ENCODE results near the gene RAET1E. TPM values are rescaled to one million over a fixed set of nuclear protein-coding genes. Genes with fewer than 3 reads are reported as not detected.

Gene RAET1E
- total RNA-seq, 1 donor from 2014 or later: not detected

DNA sequence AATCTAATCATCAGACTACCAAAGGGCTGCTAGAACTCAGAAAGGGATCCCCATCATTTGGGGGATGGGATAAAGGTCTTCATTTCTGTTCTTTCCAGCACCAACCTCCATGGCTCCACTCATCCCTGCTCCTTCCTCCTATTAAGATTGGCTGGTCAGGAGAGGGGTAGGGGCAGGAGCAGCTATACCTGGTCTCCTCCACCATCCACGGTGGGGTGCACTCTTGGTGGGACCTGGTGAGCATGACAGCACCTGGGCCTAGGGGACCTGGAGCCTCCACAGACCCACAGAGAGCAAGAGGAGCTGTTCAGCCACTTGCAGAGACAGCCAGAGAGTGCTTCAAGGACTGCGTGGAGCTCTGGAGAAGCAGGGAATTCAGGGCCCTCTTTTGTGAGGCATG lies 37.8 kb upstream of the RAET1E start:
- DNase-seq (ENCODE audit: low spot score in 2 of 2, unreplicated experiment in 2 of 2): no peak
- Mint-ChIP-seq H3K9me3 (no peaks in the 10 kb centered on the region), H3K4me1 (peaks cover 9% of the 10 kb centered on the region), H3K27ac (no peak overlapping the region), H3K36me3 (no peaks in the 10 kb centered on the region), H3K27me3 (ENCODE audit: low read depth) (peaks cover 94% of the 10 kb centered on the region), H3K4me3 (no peak overlapping the region)
- TF ChIP-seq, protein P1, sequence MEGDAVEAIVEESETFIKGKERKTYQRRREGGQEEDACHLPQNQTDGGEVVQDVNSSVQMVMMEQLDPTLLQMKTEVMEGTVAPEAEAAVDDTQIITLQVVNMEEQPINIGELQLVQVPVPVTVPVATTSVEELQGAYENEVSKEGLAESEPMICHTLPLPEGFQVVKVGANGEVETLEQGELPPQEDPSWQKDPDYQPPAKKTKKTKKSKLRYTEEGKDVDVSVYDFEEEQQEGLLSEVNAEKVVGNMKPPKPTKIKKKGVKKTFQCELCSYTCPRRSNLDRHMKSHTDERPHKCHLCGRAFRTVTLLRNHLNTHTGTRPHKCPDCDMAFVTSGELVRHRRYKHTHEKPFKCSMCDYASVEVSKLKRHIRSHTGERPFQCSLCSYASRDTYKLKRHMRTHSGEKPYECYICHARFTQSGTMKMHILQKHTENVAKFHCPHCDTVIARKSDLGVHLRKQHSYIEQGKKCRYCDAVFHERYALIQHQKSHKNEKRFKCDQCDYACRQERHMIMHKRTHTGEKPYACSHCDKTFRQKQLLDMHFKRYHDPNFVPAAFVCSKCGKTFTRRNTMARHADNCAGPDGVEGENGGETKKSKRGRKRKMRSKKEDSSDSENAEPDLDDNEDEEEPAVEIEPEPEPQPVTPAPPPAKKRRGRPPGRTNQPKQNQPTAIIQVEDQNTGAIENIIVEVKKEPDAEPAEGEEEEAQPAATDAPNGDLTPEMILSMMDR (IDR thresholded peaks at IDR 0.05; ENCODE audit: unreplicated experiment): no peak

DNA sequence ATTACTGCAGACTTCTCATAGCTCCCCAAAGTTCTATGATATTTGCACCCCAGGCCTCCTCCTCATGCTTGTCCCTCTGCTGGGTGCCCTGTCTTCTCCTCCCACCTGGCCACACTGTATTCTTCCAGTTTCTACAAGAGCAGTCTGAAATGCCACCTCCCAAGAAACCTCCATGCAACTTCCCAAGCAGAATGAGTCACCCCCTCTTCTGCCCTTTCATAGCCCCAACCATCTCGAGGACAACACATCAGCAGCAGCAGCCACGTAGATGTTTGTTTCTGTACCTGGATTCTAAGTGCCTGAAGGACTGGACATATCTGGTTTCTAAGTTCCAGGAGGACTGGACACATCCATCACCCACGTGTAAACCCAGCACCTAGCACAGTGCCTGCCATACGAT lies 37.3 kb upstream of the RAET1E start:
- H3K27me3 Mint-ChIP-seq (ENCODE audit: low read depth): peaks cover 94% of the 10 kb centered on the region
- H3K4me3 Mint-ChIP-seq: no peak overlapping the region
- DNase-seq (ENCODE audit: low spot score in 2 of 2, unreplicated experiment in 2 of 2): no peak
- H3K4me1 Mint-ChIP-seq: peaks cover 9% of the 10 kb centered on the region
- TF ChIP-seq, protein P1 (IDR thresholded peaks at IDR 0.05; ENCODE audit: unreplicated experiment): no peak
- no peaks in the 10 kb centered on the region for H3K36me3 Mint-ChIP-seq
- no peak overlapping the region for H3K27ac Mint-ChIP-seq
- no peaks in the 10 kb centered on the region for H3K9me3 Mint-ChIP-seq

DNA sequence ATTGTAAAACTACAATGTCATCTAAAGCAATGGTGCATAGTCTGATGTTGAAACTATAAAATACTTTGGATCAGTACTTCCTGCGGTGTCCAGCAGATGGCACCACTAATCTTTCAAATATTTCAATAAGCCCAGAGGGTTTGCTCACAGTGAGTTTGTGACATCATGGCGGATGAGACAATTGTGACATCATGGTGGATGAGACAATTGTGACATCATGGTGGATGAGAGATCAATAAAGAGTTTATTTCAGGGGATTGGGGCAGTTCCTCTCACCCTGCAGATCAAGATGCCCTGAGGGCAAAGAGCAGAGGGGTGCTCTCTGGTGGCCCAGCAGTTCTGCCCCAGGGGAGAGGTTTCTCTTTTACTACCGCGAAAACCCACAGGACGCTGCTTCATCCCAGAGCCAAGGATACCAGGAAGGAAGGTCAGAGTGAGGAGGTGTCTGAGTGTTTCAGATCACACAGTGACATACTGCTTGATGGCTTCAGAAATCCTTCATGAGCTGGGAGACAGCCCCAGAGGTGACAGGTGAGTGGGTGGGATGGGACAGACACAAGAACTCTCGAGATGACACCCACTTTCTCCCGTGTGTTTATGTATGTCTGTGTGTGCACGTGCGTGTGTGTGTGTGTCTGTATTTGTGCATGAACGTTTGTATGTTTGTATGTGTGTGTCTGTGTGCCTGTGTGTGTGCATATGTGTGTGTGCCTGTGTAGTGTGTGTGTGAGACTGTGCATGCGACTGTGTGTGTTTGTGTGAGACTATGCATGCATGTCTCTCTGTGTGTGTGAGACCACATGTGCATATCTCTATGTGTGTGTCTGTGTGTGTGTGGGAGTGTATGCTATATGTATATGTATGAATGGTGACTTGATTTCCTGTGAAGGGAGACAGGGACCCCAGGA lies 36.6 kb upstream of the RAET1E start:
- H3K9me3 Mint-ChIP-seq: no peaks in the 10 kb centered on the region
- peaks cover 94% of the 10 kb centered on the region for H3K27me3 Mint-ChIP-seq (ENCODE audit: low read depth)
- no peaks in the 10 kb centered on the region for H3K36me3 Mint-ChIP-seq
- H3K27ac Mint-ChIP-seq: no peak overlapping the region
- H3K4me3 Mint-ChIP-seq: no peak overlapping the region
- peaks cover 9% of the 10 kb centered on the region for H3K4me1 Mint-ChIP-seq
- TF ChIP-seq, protein P1 (IDR thresholded peaks at IDR 0.05; ENCODE audit: unreplicated experiment): peak; percentile 88
- peak in 1 of 2 experiments; percentile 75 for DNase-seq (ENCODE audit: low spot score in 2 of 2, unreplicated experiment in 2 of 2)

DNA sequence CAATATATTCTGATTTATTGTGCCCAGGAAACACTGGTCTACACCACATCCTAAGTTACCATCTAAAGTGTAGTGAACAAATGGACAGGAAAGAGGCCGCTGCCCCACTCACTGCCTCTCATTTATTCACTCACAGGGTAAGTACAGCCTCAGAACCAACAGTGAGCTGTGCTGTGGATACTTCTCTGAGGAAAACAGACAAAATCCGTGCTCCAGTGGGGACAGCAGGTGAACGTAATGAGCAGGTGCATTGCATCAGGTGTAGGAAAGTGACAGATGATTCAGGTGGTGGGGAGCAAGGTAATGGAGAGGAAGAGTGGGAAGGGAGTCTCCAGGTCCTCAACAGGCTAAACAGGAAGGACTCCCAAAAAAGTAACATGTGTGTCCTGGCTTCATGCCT lies 35.5 kb upstream of the RAET1E start:
- no peak for DNase-seq (ENCODE audit: low spot score in 2 of 2, unreplicated experiment in 2 of 2)
- Mint-ChIP-seq H3K4me1 (peaks cover 2% of the 10 kb centered on the region), H3K4me3 (no peak overlapping the region), H3K27ac (no peak overlapping the region), H3K9me3 (no peaks in the 10 kb centered on the region), H3K27me3 (ENCODE audit: low read depth) (peaks cover 94% of the 10 kb centered on the region), H3K36me3 (no peaks in the 10 kb centered on the region)
- TF ChIP-seq, protein P1 (IDR thresholded peaks at IDR 0.05; ENCODE audit: unreplicated experiment): no peak

DNA sequence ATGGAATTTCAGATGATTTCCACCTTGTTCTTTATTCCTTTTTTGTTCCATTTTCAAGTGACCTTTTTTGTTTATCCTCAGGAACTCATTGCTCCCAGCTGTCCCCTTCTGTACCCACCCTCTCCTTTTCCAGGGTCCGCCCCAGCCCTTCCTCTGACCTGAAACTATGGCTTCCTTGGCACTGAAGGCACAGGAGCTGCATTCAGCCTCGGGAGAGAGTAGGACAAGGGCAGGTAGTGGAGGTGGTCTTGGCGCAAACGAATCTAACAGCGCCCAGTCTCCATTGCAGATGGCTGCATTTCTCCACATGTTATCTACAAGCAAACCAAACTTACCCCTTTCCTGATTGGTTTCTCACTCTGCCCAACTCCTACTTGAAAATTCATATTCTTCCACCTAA lies 35.1 kb upstream of the RAET1E start:
- H3K4me3 Mint-ChIP-seq: no peak overlapping the region
- no peak for DNase-seq (ENCODE audit: low spot score in 2 of 2, unreplicated experiment in 2 of 2)
- no peak overlapping the region for H3K27ac Mint-ChIP-seq
- TF ChIP-seq, protein P1 (IDR thresholded peaks at IDR 0.05; ENCODE audit: unreplicated experiment): no peak
- H3K27me3 Mint-ChIP-seq (ENCODE audit: low read depth): peaks cover 94% of the 10 kb centered on the region
- no peaks in the 10 kb centered on the region for H3K9me3 Mint-ChIP-seq
- H3K4me1 Mint-ChIP-seq: no peaks in the 10 kb centered on the region
- H3K36me3 Mint-ChIP-seq: no peaks in the 10 kb centered on the region
